ENCODE data around the gene SCUBE2.
"Not testable (repeated sequence)": the region's sequence is repeated elsewhere in the genome, so short reads cannot be mapped to it uniquely, and the experiment has no call there.

Gene SCUBE2

DNA sequence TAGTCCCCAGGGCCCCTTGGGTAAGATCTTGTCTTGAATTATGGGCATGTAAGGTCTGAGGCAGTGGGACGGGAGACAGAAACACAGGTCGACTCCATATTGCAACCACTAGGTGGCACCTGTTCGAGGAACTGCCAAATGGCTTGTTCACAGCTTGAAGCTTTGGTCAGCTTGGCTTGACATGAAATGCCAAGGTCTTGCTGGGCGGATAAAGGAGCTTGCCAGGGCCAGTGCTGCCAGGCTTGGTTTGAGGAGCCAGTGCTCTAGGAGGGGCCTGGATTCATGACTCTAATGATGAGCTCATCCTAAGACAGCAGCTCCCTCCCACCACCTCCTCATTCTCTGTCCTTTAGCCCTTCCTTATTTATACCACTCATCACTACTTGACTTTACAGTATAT, 75.7 kb downstream of the SCUBE2 start:
- Histone ChIP-seq H3K18ac (ENCODE audit: low read depth in 1 of 2, low read length in 2 of 2) (no peak overlapping the region), H2BK5ac (ENCODE audit: low read depth, low read length, poor library complexity, severe bottlenecking) (no peak overlapping the region), H2AK5ac (ENCODE audit: low read length, severe bottlenecking) (no peak overlapping the region), H3K9ac (ENCODE audit: low read length) (no peak overlapping the region), H4K91ac (ENCODE audit: low read length) (no peak overlapping the region), H2BK12ac (ENCODE audit: low read length in 2 of 2) (no peak overlapping the region), H3K9me3 (ENCODE audit: control insufficient read depth, low read length) (no peaks in the 10 kb centered on the region), H3K23ac (ENCODE audit: low read length in 2 of 2) (no peak overlapping the region), H2AFZ (ENCODE audit: low read depth, low read length) (no peak overlapping the region), H3K27ac (ENCODE audit: low read length, poor library complexity, severe bottlenecking) (no peak overlapping the region), H3K4me1 (ENCODE audit: control insufficient read depth, insufficient read depth, low read depth, low read length) (no peaks in the 10 kb centered on the region), H2BK15ac (ENCODE audit: low read depth, poor library complexity, severe bottlenecking) (no peak overlapping the region), H3K4ac (ENCODE audit: low read depth in 1 of 2, low read length in 2 of 2) (no peak overlapping the region), H3K14ac (ENCODE audit: low read length in 2 of 2) (no peak overlapping the region), H3K4me2 (ENCODE audit: low read length, poor library complexity, severe bottlenecking) (no peak overlapping the region), H2BK120ac (ENCODE audit: low read depth, low read length) (no peak overlapping the region), H4K8ac (ENCODE audit: low read length) (no peak overlapping the region), H3K4me3 (ENCODE audit: insufficient read depth in 1 of 2, low read depth in 1 of 2, low read length in 2 of 2) (no peak overlapping the region), H3K79me1 (replicated peaks; ENCODE audit: low read length, poor library complexity, severe bottlenecking) (no peaks in the 10 kb centered on the region), H3K36me3 (ENCODE audit: control insufficient read depth in 1 of 2, insufficient read depth in 2 of 2, low read depth in 1 of 2, low read length in 2 of 2) (no peaks in the 10 kb centered on the region), H3K27me3 (ENCODE audit: control insufficient read depth in 1 of 2, insufficient read depth in 1 of 2, low read length in 2 of 2) (no peaks in the 10 kb centered on the region)
- DNase-seq = peak; percentile 80
- WGBS = 23% methylated on average over 4 of the region's 4 CpGs

DNA sequence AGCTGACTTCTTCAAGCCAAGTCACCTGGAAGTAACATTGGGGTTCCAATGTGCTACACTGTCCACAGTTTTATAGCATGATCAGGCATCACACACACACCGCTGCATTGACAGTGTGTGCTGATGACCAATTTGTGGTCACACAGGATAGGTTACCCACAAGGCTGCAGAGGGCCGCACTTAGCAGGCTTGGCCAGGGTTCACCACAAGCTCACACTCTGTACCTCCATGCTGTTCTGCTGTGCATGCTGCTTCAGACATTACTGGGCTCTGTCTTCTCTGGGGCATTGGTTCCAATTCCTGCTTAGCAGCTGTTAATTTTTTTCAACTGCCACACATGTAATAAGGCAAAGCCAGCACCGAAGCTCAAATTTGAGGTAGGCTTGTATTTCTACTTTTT, 76.6 kb downstream of the SCUBE2 start:
- Histone ChIP-seq H3K4me1 (ENCODE audit: control insufficient read depth, insufficient read depth, low read depth, low read length) (no peaks in the 10 kb centered on the region), H3K27me3 (ENCODE audit: control insufficient read depth in 1 of 2, insufficient read depth in 1 of 2, low read length in 2 of 2) (no peaks in the 10 kb centered on the region), H3K4me2 (ENCODE audit: low read length, poor library complexity, severe bottlenecking) (no peak overlapping the region)

DNA sequence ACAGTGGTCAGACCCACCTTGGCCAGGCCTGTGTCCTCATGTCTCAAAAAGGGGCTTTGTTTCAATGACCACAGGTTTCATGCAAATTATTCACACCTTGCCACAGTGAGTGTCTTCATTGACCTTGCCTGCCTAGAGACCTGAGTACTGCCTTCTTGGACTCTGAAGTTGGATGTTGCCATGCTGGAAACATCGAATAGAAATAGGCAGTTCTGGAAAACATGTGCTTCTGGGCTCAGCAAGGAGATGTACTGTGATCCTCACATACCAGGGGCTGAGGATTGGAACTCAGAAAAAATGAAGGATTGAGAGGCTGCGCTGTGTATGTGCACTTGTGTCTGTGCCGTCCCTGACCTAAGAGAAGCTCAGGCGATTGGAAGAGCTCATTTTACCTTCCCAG, 78.0 kb downstream of the SCUBE2 start:
- Histone ChIP-seq H3K4me3 (ENCODE audit: insufficient read depth in 1 of 2, low read depth in 1 of 2, low read length in 2 of 2) (no peak overlapping the region), H3K27ac (ENCODE audit: low read length, poor library complexity, severe bottlenecking) (no peak overlapping the region)
- WGBS = 83% methylated on average over 4 of the region's 4 CpGs

More for the DNA sequence above, 76.6 kb downstream of the SCUBE2 start:
- no peak overlapping the region for H2BK120ac ChIP-seq (ENCODE audit: low read depth, low read length)
- H2BK15ac ChIP-seq (ENCODE audit: low read depth, poor library complexity, severe bottlenecking) = no peak overlapping the region
- no peak overlapping the region for H3K4ac ChIP-seq (ENCODE audit: low read depth in 1 of 2, low read length in 2 of 2)
- no peak overlapping the region for H3K27ac ChIP-seq (ENCODE audit: low read length, poor library complexity, severe bottlenecking)
- no peaks in the 10 kb centered on the region for H3K36me3 ChIP-seq (ENCODE audit: control insufficient read depth in 1 of 2, insufficient read depth in 2 of 2, low read depth in 1 of 2, low read length in 2 of 2)
- 97% methylated on average over 2 of the region's 3 CpGs for WGBS
- H3K9me3 ChIP-seq (ENCODE audit: control insufficient read depth, low read length) = no peaks in the 10 kb centered on the region
- H2AK5ac ChIP-seq (ENCODE audit: low read length, severe bottlenecking) = no peak overlapping the region
- no peaks in the 10 kb centered on the region for H3K79me1 ChIP-seq (replicated peaks; ENCODE audit: low read length, poor library complexity, severe bottlenecking)
- no peak overlapping the region for H4K91ac ChIP-seq (ENCODE audit: low read length)
- no peak for DNase-seq
- H3K14ac ChIP-seq (ENCODE audit: low read length in 2 of 2) = no peak overlapping the region
- H3K18ac ChIP-seq (ENCODE audit: low read depth in 1 of 2, low read length in 2 of 2) = no peak overlapping the region
- H2BK12ac ChIP-seq (ENCODE audit: low read length in 2 of 2) = no peak overlapping the region
- no peak overlapping the region for H2BK5ac ChIP-seq (ENCODE audit: low read depth, low read length, poor library complexity, severe bottlenecking)
- H3K4me3 ChIP-seq (ENCODE audit: insufficient read depth in 1 of 2, low read depth in 1 of 2, low read length in 2 of 2) = no peak overlapping the region
- H3K23ac ChIP-seq (ENCODE audit: low read length in 2 of 2) = no peak overlapping the region
- H3K9ac ChIP-seq (ENCODE audit: low read length) = no peak overlapping the region
- no peak overlapping the region for H2AFZ ChIP-seq (ENCODE audit: low read depth, low read length)
- no peak overlapping the region for H4K8ac ChIP-seq (ENCODE audit: low read length)

DNA sequence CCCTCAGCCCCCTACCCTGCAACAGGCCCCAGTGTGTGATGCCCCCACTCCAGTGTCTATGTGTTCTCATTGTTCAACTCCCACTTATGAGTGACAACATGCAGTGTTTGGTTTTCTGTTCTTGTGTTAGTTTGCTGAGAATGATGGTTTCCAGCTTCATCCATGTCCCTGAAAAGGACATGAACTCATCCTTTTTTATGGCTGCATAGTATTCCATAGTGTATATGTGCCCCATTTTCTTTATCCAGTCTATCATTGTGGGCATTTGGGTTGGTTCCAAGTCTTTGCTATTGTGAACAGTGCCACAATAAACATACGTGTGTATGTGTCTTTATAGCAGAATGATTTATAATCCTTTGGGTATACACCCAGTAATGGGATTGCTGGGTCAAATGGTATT, 81.9 kb downstream of the SCUBE2 start:
- not testable (repeated sequence) for H3K4me2 ChIP-seq (ENCODE audit: low read length, poor library complexity, severe bottlenecking); H2BK5ac ChIP-seq (ENCODE audit: low read depth, low read length, poor library complexity, severe bottlenecking); H3K9ac ChIP-seq (ENCODE audit: low read length); H2BK120ac ChIP-seq (ENCODE audit: low read depth, low read length); H4K8ac ChIP-seq (ENCODE audit: low read length); H2AFZ ChIP-seq (ENCODE audit: low read depth, low read length); H3K9me3 ChIP-seq (ENCODE audit: control insufficient read depth, low read length); H2BK15ac ChIP-seq (ENCODE audit: low read depth, poor library complexity, severe bottlenecking); H3K36me3 ChIP-seq (ENCODE audit: control insufficient read depth in 1 of 2, insufficient read depth in 2 of 2, low read depth in 1 of 2, low read length in 2 of 2); DNase-seq; H4K91ac ChIP-seq (ENCODE audit: low read length); H3K4ac ChIP-seq (ENCODE audit: low read depth in 1 of 2, low read length in 2 of 2); H3K4me1 ChIP-seq (ENCODE audit: control insufficient read depth, insufficient read depth, low read depth, low read length); H2AK5ac ChIP-seq (ENCODE audit: low read length, severe bottlenecking); H3K23ac ChIP-seq (ENCODE audit: low read length in 2 of 2); H3K27ac ChIP-seq (ENCODE audit: low read length, poor library complexity, severe bottlenecking); H2BK12ac ChIP-seq (ENCODE audit: low read length in 2 of 2); H3K14ac ChIP-seq (ENCODE audit: low read length in 2 of 2); H3K18ac ChIP-seq (ENCODE audit: low read depth in 1 of 2, low read length in 2 of 2); H3K4me3 ChIP-seq (ENCODE audit: insufficient read depth in 1 of 2, low read depth in 1 of 2, low read length in 2 of 2); H3K79me1 ChIP-seq (replicated peaks; ENCODE audit: low read length, poor library complexity, severe bottlenecking)
- WGBS = 100% methylated on average over 1 of the region's 1 CpG
- peaks cover 19 to 39% of the 10 kb centered on the region in 2 experiments for H3K27me3 ChIP-seq (ENCODE audit: control insufficient read depth in 1 of 2, insufficient read depth in 1 of 2, low read length in 2 of 2)

More for the DNA sequence above, 78.0 kb downstream of the SCUBE2 start:
- Histone ChIP-seq H3K14ac (ENCODE audit: low read length in 2 of 2) (no peak overlapping the region), H2BK120ac (ENCODE audit: low read depth, low read length) (no peak overlapping the region), H3K4me2 (ENCODE audit: low read length, poor library complexity, severe bottlenecking) (no peak overlapping the region), H3K9ac (ENCODE audit: low read length) (no peak overlapping the region), H4K91ac (ENCODE audit: low read length) (no peak overlapping the region), H3K23ac (ENCODE audit: low read length in 2 of 2) (no peak overlapping the region), H2BK15ac (ENCODE audit: low read depth, poor library complexity, severe bottlenecking) (no peak overlapping the region), H2AK5ac (ENCODE audit: low read length, severe bottlenecking) (no peak overlapping the region), H3K9me3 (ENCODE audit: control insufficient read depth, low read length) (no peaks in the 10 kb centered on the region), H3K4ac (ENCODE audit: low read depth in 1 of 2, low read length in 2 of 2) (no peak overlapping the region), H3K79me1 (replicated peaks; ENCODE audit: low read length, poor library complexity, severe bottlenecking) (no peaks in the 10 kb centered on the region), H3K36me3 (ENCODE audit: control insufficient read depth in 1 of 2, insufficient read depth in 2 of 2, low read depth in 1 of 2, low read length in 2 of 2) (no peaks in the 10 kb centered on the region), H2BK12ac (ENCODE audit: low read length in 2 of 2) (no peak overlapping the region), H4K8ac (ENCODE audit: low read length) (no peak overlapping the region), H3K27me3 (ENCODE audit: control insufficient read depth in 1 of 2, insufficient read depth in 1 of 2, low read length in 2 of 2) (peaks cover 0 to under 1% of the 10 kb centered on the region in 2 experiments), H2BK5ac (ENCODE audit: low read depth, low read length, poor library complexity, severe bottlenecking) (no peak overlapping the region), H3K18ac (ENCODE audit: low read depth in 1 of 2, low read length in 2 of 2) (no peak overlapping the region), H2AFZ (ENCODE audit: low read depth, low read length) (no peak overlapping the region), H3K4me1 (ENCODE audit: control insufficient read depth, insufficient read depth, low read depth, low read length) (no peaks in the 10 kb centered on the region)
- DNase-seq = no peak

All from mesenchymal stem cell (in vitro differentiated cells and primary cell).